Ovary (tissue), 9 donors: Measurements from ENCODE around the gene TBL1X. TPM values are rescaled to one million over a fixed set of nuclear protein-coding genes. Genes with fewer than 3 reads are reported as not detected.

Source experiments
- DNase-seq, 5 donors: peaks; one replicate each; pipeline ENCODE4 v3.0.0-alpha.2; 2019 to 2020
- H3K27ac ChIP-seq, 2 donors: fragments of 200-600 bp; one replicate each; pipeline versions ENCODE4 v1.5.1 to v1.8.0; 2019 to 2022
- H3K27me3 ChIP-seq: fragments of 200-600 bp; one replicate; pipeline ENCODE4 v1.8.0; 2022
- H3K36me3 ChIP-seq: fragments of 200-600 bp; sonication (generic); one replicate; pipeline ENCODE4 v1.5.1; 2019
- H3K4me1 ChIP-seq: one replicate; pipeline ENCODE4 v1.8.1; 2013; ENCODE audit warnings: mild to moderate bottlenecking, moderate library complexity; ENCODE audit not compliant: insufficient read depth
- H3K4me3 ChIP-seq: fragments of 200-600 bp; sonication (generic); one replicate; pipeline ENCODE4 v1.5.1; 2017
- H3K9me3 ChIP-seq, 2 donors: fragments of 200-600 bp in 1 of 2; sonication (generic) in 1 of 2; one replicate each; pipeline versions ENCODE4 v1.5.1 to v1.8.1; 2013 to 2019; ENCODE audit warnings: mild to moderate bottlenecking in 1 of 2, moderate library complexity in 1 of 2
- CTCF ChIP-seq, 3 donors: fragments of 450-650 bp in 2 of 3; fragments of 200-600 bp in 1 of 3; IDR thresholded peaks; one replicate each; pipeline versions ENCODE4 v1.5.1 to v1.8.0; 2016 to 2022; ENCODE audit warnings: antibody characterized with exemption in 3 of 3, mild to moderate bottlenecking in 1 of 3
- EP300 ChIP-seq: sonication (generic); formaldehyde crosslinking; IDR thresholded peaks from one replicate; pipeline ENCODE4 v1.6.1; 2017; ENCODE audit warnings: antibody characterized with exemption
- POLR2A ChIP-seq: fragments of 450-650 bp; IDR thresholded peaks from one replicate; pipeline ENCODE4 v1.6.1; 2017; ENCODE audit warnings: antibody characterized with exemption, mild to moderate bottlenecking, moderate library complexity
- WGBS, 3 donors: extraction: QIAGEN DNeasy Blood & Tissue Kit in 1 of 3; methylation state at CpG; one replicate each; pipeline versions ENCODE4 v1.1.5 to v1.1.7; 2013 to 2017; 5-methylcytosine and 5-hydroxymethylcytosine counted together
- intact Hi-C, 4 donors: fragments of 100-400 bp; cut with DNase I; formaldehyde crosslinking; loops; one replicate each; pipeline versions ENCODE4 v1.11.0 to v1.15.1; 2022 to 2023
- polyA plus RNA-seq, 2 donors: library from polyadenylated mRNA; stranded (reverse); fragments of 200-250 nt in 1 of 2; fragments of 350-450 nt in 1 of 2; fragmentation: Illumina TruSeq in 1 of 2; extraction: RNeasy Lipid Tissue Mini Kit (QIAGEN cat#74804) in 1 of 2; gene quantifications; one replicate each; pipeline ENCODE4 v1.2.3, GENCODE V29; 2013 to 2014
- total RNA-seq, 7 donors: library from RNA; depleted of rRNA in 2 of 7; stranded (reverse); fragments of >200 nt in 2 of 7; fragmentation: NEBNext Ultra II Directional in 3 of 7; extraction: Animal tissue kit (Norgen Biotek cat#: 25700) in 3 of 7; gene quantifications; one replicate each; pipeline versions ENCODE4 v1.1.0 to v1.2.4, GENCODE V29; 2016 to 2023
- donor health status: DM: no; HTN: no; CAD: no; lungs with moderate emphysema.
- donor health status: DM: no; HTN: no; CAD: no.
- donor health status: Bipolar disorder and iron deficiency.
- donor health status: DM: yes; HTN: yes; CAD: no.
- donor health status: DM: no; HTN: no; CAD: no.
- donor health status: DM: yes; HTN: yes; CAD: no.

Gene TBL1X
- total and polyA plus RNA-seq, 9 donors, result 11.3 to 50.5 (median 32.0) TPM

DNA sequence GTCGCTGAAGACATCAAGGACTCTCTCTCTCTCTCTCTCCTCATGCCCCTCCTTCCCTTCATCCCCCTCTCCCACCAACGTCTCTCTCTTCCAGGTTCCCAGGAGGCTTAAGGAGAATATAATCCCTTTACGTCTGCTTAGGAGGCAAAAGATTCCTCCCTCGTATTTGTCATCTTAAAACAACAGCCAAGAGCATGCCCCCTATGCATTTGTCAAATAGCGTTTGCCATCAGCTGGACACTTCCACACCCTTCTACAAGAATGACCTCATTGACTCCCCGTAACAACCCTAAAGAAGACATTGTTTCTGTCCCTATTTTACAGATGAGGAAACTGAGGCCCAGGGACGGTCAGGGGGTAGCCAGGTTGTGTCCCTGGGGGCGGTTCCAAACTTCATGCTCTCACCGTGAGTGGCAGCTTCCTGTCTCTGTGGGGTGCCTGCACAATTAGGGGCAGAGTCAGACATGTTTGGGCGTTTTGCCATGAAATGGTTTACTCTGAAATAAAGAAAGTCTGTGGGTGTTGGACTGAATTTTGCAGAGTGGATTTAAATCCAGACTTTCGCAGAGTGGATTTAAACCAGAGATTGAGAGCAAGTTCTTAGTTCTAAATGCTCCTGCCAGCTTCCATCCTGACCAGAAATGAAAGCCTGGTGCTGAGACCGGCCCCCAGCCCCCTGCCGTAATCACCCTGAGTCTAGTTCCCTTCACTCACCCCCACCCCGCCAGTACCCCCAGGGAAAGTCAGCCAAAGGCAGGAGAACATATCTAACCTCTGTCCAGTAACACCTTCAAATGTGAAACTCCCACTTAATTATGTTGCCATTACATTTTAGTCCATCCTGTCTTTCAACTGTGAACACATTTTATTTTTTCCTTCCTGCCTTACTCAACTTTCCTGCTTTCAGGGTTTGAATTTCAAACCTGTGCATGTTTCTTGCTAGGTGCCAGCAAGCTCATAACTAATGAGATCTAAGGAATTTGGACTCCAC lies 44.3 kb upstream of the TBL1X start:
- intact Hi-C loops, result no loop called here
- Histone ChIP-seq H3K4me3 (no peak overlapping the region), H3K36me3 (no peaks in the 10 kb centered on the region), H3K27ac (no peak overlapping the region), H3K9me3 (no peaks in the 10 kb centered on the region), H3K27me3 (no peaks in the 10 kb centered on the region), H3K4me1 (no peaks in the 10 kb centered on the region)
- no peak for DNase-seq
- TF ChIP-seq CTCF (IDR thresholded peaks at IDR 0.05) (no peak), POLR2A (no peak)
- 52 to 62% (median 55%) methylated on average over 14 of the region's 14 CpGs for WGBS, 3 donors

DNA sequence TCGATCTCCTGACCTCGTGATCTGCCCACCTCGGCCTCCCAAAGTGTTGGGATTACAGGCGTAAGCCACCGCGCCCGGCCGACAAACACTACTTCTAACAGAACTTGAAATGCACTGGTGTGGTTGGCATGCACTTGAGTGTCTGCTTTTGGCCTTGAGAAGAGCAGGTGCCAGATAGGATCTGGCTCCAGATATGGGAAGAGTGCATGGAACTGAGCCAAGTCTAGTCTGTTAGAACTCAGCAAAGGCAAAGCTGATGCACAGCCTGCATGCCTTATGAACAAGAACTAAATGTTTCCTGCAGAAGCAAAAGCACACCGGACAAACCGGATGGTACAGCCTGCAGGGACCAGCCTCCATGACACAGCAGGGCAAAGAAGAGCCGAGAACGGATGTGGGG lies 35.1 kb upstream of the TBL1X start:
- H3K4me1 ChIP-seq, result no peaks in the 10 kb centered on the region
- DNase-seq, result no peak
- TF ChIP-seq CTCF (IDR thresholded peaks at IDR 0.05) (no peak), EP300 (no peak), POLR2A (no peak)
- H3K27ac ChIP-seq, result no peak overlapping the region
- H3K36me3 ChIP-seq, result no peaks in the 10 kb centered on the region
- WGBS, 3 donors, result 80 to 88% (median 83%) methylated on average over 12 of the region's 12 CpGs
- intact Hi-C loops, result no loop called here
- no peak overlapping the region for H3K4me3 ChIP-seq
- no peaks in the 10 kb centered on the region for H3K27me3 ChIP-seq
- no peaks in the 10 kb centered on the region for H3K9me3 ChIP-seq

DNA sequence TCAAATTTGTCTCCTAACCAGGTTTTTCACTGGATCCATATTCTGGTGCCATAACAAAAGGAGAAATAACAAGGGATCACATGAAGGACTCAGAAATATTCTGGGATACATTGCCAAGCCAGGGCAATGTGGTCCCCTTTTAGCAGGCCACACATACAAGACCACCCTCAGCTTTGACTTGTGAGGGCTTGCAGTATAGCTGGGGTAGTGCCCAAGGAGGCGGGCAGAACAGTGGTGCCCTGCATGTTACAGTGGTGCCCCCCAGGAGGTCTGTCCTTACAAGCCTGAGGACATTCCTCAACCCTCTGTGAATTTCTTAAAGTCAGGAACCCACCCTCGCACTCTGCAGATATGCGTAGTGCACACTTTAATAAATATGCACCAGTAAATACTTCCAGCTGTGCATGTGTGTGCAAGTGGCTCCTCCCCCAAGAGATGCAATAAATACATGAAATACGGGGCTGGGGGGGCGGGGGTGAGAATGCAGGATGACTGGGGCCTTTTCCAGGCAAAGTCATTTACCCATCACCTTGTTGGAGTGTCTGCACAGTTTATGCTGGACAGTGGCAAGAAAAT lies 34.4 kb upstream of the TBL1X start:
- Histone ChIP-seq H3K27me3 (no peaks in the 10 kb centered on the region), H3K9me3 (no peaks in the 10 kb centered on the region), H3K27ac (no peak overlapping the region), H3K4me1 (no peaks in the 10 kb centered on the region), H3K4me3 (no peak overlapping the region), H3K36me3 (no peaks in the 10 kb centered on the region)
- no peak for TF ChIP-seq EP300
- no peak for TF ChIP-seq CTCF (IDR thresholded peaks at IDR 0.05)
- TF ChIP-seq POLR2A, result no peak
- WGBS, 3 donors, result 47 to 67% (median 61%) methylated on average over 5 of the region's 5 CpGs
- no peak for DNase-seq
- intact Hi-C loops, result no loop called here

DNA sequence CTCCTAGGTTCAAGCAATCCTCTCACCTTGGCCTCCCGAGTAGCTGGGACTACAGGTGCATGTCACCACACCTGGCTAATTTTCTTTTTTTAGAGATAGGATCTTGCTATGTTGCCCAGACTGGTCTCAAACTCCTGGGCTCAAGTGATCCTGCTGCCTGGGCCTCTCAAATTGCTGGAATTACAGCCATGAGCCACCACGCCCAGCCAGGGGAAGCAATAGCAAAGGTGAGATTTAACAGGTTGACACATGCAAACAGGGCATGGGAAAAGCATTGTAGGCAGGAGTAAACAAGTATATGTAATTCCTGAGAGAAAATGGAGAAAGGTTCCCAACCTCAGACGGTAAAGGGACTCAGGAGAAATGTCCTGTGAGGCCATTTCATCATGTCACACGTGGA lies 33.6 kb upstream of the TBL1X start:
- intact Hi-C loops, result no loop called here
- H3K9me3 ChIP-seq, result no peaks in the 10 kb centered on the region
- 79 to 86% (median 81%) methylated on average over 4 of the region's 4 CpGs for WGBS, 3 donors
- TF ChIP-seq CTCF (IDR thresholded peaks at IDR 0.05) (no peak), EP300 (no peak), POLR2A (no peak)
- no peak overlapping the region for H3K27ac ChIP-seq
- no peaks in the 10 kb centered on the region for H3K27me3 ChIP-seq
- DNase-seq, result no peak
- H3K36me3 ChIP-seq, result no peaks in the 10 kb centered on the region
- no peak overlapping the region for H3K4me3 ChIP-seq
- no peaks in the 10 kb centered on the region for H3K4me1 ChIP-seq
